GM18520 (cell line): ENCODE data around the gene EBLN2.

Experiments used
- ATAC-seq: cut with Tn5 transposase; IDR thresholded peaks from one replicate; pipeline ENCODE4 v1.9.1; 2021; ENCODE audit not compliant: unreplicated experiment

EBLN2 gene

DNA sequence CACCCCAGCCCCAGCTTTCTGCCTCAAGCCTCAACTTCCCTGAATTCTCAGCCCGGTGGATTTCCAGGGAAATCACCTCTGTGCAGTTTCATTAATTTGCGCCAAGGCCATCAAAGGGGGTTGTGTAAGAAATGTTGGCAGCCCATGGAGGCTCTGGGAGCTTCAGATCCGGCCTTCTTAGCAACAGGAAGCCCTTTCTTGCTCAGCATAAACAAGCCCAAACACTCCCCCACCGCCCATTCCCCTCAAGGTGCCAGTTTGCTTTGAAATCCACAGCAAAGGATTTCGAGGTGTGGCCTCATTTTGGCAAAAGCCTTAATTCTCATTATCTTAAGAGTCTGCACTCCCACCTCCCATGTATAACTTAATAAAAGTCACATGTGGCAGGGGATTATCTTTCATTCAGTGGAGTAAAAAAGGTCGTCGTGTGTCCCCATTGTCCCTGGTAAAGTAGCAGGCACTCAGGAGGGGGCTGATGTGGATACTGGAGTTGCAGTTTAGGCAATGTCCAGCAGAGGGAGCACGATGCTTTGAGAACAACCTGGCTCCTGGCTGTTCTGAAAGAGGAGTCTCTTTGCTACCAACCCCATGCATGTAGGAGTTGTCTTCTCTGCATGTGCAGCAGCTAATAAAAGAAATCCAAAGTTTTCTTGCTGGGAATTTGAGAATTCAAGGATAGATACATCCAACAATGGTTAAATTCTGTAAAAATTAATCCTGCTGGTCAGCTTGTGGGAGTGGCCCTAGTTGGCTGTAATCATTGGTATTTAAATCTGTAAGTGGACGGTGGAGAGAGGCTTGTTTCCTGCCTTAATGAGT, 39.5 kb downstream of the EBLN2 start:
- ATAC-seq = peak; percentile 60

DNA sequence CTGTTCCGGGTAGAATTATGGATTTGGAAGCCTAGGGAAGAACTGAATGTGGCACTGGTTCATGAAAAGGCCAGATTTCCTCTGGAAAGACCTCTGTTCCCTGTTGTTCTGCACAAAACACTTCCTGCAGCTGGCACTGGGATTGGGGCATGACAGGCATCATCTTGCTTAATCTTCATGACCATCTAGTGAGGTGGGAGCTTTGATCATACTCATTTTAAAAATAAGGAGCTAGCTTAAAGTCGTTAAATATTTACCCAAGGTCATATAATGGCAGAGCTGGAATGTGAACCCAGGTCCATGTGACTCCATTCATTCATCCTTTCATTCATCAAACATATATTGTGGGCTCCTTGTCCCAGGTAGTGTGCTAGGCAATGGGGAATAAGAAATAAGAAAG, 40.4 kb downstream of the EBLN2 start:
- ATAC-seq = no peak

DNA sequence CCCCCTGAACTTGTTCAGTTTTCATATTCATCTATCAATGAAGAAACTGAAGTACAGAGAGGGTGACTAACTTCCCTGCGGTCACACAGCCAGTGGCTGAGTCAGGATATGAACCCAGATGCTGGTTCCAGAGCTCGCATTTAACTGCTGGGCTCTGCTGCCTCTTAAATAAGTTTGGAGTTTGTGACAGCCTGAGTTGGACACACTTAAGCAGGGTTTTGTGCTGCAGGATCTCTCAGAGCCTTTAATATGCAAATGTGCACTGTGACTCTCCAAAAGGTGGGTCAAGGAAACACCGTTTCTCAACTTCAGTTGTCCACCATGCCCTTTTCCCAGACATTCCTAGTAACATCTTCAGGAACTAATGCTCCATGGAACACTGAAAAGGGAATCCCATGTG, 45.8 kb downstream of the EBLN2 start:
- no peak for ATAC-seq

DNA sequence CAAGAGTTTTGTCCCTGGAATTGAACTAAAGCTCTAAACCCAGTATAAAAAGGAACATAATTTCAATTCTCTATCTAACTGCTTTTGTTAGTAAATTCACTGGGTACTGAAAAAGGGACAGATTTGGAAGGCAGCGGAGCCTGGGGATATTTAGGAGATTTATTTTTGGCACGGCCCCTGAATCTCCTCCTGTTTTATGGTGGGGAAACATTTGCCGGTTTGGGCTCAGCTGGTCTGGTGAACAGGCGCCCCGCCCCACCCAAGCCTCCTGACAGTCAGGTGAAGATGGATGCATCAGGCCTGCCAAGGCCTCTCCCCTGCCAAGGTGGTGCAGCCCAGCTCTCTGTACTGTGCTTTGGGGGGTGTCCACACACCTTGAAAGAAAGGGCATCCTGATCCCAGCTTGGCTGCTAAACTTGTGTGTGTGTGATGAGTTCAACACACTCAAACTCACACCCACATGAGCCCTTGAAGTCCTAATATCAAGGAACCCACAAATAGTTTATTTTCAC, 46.3 kb downstream of the EBLN2 start:
- ATAC-seq = no peak

DNA sequence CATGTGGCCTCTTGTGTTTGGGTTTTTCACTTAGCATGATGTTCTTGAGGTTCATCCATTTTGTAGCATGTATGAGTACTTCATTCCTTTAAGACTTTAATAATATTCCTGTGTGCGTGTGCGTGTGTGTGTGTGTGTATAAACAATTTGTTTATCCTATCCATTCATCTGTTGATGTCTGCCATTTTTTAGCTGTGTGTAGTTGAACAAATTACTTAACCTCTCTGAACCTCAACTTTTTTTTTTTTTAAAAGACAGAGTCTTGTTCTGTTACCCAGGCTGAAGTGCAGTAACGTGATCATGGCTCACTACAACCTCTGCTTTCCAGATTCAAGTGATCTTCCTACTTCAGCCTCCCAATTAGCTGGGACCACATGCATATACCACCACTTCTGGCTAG, 47.3 kb downstream of the EBLN2 start:
- no peak for ATAC-seq

DNA sequence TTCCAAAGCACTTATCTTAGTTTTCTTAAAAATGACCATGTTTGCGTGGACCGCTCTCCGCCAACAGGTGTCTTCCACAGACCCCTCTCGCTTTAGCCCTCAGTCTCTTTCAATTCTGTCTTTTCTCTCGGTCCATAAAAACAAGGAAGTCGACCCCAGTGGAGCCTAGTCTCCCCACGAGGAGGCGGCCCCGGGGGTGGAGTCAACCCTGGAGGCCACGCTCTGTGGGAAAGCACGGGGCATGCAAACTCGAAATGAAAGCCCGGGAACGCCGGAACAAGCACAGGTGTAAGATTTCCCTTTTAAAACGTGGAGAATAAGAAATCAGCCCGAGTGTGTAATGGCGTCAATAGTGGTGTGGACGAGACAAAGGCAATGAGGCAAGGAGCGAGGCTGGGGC, 49.1 kb downstream of the EBLN2 start:
- no peak for ATAC-seq
